LNCaP clone FGC (cell line): ENCODE results near the gene TSR3.

Source experiments
- DNase-seq: peaks from one replicate; pipeline ENCODE4 v3.0.0-alpha.2; 2011; ENCODE audit warnings: low read depth
- H3K4me3 ChIP-seq: 2 replicates; pipeline ENCODE4 v1.5.1; 2011; ENCODE audit warnings: mild to moderate bottlenecking, low read depth, low read length, control low read depth
- CTCF ChIP-seq: IDR thresholded peaks from 2 replicates; pipeline ENCODE4 v1.5.1; 2012; ENCODE audit warnings: mild to moderate bottlenecking; ENCODE audit not compliant: control insufficient read depth, insufficient read depth; ENCODE audit errors: extremely low read depth

The TSR3 gene

GRCh38 chr16:1350691-1351090, 987 bp downstream of the TSR3 start:
- DNase-seq, result no peak
- peak overlapping the region; percentile 99 for H3K4me3 ChIP-seq
- no peak for TF ChIP-seq CTCF

- no peak for DNase-seq
- TF ChIP-seq CTCF, result no peak
- H3K4me3 ChIP-seq, result no peak overlapping the region
Observed at GRCh38 chr16:1349951-1350350, 1.7 kb downstream of the TSR3 start.

GRCh38 chr16:1349351-1349750, 2.3 kb downstream of the TSR3 start:
- TF ChIP-seq CTCF, result no peak
- H3K4me3 ChIP-seq, result no peak overlapping the region
- no peak for DNase-seq

DNA sequence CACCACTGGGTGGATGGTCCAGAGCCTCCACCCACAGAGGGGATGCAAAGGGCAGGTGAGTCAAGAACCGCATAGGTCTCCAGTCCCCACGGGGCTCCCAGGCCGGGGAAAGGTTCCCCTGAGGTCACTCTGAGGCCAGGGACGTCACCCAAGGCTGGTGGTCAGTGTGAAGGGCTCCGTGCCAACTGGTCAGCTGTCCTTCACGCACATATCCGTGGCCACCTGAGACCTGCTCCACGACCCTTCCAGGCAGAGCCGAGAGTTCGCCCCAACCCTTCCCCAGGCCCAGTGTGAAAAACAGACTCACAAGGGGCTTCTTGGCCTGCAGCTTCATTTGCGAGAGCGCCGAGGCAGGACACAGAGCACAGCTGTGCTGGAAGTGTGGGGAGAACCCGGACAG, 2.8 kb downstream of the TSR3 start:
- TF ChIP-seq CTCF, result no peak
- no peak overlapping the region for H3K4me3 ChIP-seq
- no peak for DNase-seq

- TF ChIP-seq CTCF, result no peak
- no peak for DNase-seq
- no peak overlapping the region for H3K4me3 ChIP-seq
Observed at GRCh38 chr16:1348441-1348840, 3.2 kb downstream of the TSR3 start.

GRCh38 chr16:1347962-1348361, 3.7 kb downstream of the TSR3 start:
- no peak overlapping the region for H3K4me3 ChIP-seq
- no peak for TF ChIP-seq CTCF
- no peak for DNase-seq

DNA sequence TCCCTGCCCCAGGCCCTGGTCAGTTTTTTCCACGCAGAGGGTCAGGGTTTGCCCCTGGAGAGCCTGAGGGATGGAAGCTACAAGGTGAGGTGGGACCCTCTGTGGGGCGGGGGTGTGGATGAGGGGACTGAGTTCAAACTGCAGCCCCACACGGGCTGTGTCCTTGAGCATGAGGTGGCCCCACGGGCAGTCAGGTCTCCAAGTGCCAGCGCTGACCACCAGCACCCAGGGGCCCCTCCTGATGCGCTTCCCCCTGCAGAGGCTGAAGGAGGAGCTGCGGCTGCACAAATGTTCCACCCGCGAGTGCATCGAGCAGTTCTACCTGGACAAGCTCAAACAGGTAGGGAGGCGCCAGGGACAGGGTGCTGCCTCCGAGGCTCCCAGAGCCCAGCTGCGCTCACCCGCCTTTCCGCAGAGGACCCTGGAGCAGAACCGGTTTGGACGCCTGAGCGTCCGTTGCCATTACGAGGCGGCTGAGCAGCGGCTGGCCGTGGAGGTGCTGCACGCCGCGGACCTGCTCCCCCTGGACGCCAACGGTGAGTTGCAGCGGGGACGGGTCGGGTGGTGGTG, 4.3 kb downstream of the TSR3 start:
- no peak overlapping the region for H3K4me3 ChIP-seq
- no peak for TF ChIP-seq CTCF
- no peak for DNase-seq
